Endothelial cell of umbilical vein (primary cell): ENCODE measurements around the gene CLASRP. TPM values are rescaled to one million over a fixed set of nuclear protein-coding genes. Genes with fewer than 3 reads are reported as not detected.

Source experiments
- BruUV-seq: library from RNA; stranded (reverse); fragments of 400-500 nt; replicated peaks from 2 replicates; lab custom pipeline; 2021; lab: Mats Ljungman, UMichigan
- CTCF ChIA-PET: fragments of 300-600, 350-600 bp; sonication (Branson Sonifier 250); formaldehyde crosslinking; loops from one replicate; lab custom pipeline; 2021; ENCODE audit warnings: antibody characterized with exemption, inconsistent platforms; lab: Charles Lee
- POLR2A ChIA-PET: fragments of 300-600, 350-600 bp; sonication (Branson Sonifier 250); formaldehyde crosslinking; loops from one replicate; lab custom pipeline; 2021; ENCODE audit warnings: antibody characterized with exemption, inconsistent platforms; lab: Charles Lee
- DNase-seq: peaks from one replicate; pipeline ENCODE4 v3.0.0-alpha.2; 2011; ENCODE audit warnings: low read depth, low spot score
- FAIRE-seq: peaks from 2 replicates; lab custom pipeline; 2011; peaks lifted over from hg19 to GRCh38; lab: Jason Lieb, UNC
- H2AFZ ChIP-seq: 2 replicates; pipeline ENCODE4 v1.6.0; 2012; ENCODE audit warnings: low read depth, low read length, control low read depth, inconsistent platforms
- H3K27ac ChIP-seq: 2 replicates; pipeline ENCODE4 v1.5.1; 2011; ENCODE audit warnings: low read depth, mild to moderate bottlenecking, control low read depth, low read length, moderate library complexity; ENCODE audit not compliant: insufficient read depth
- H3K27me3 ChIP-seq, 2 experiments: 2 replicates each; pipeline versions ENCODE4 v1.6.0 to v1.6.1; 2011; ENCODE audit warnings: low read length in 2 of 2, mixed read lengths in 1 of 2; ENCODE audit not compliant: control insufficient read depth in 2 of 2, insufficient read depth in 2 of 2
- H3K36me3 ChIP-seq, 2 experiments: 2 replicates in 1 of 2; 3 replicates in 1 of 2; pipeline ENCODE4 v1.5.1; 2011; ENCODE audit warnings: low read length in 2 of 2, mild to moderate bottlenecking in 1 of 2, moderate library complexity in 1 of 2; ENCODE audit not compliant: control insufficient read depth in 2 of 2, insufficient read depth in 2 of 2; ENCODE audit errors: extremely low read depth in 1 of 2
- H3K4me1 ChIP-seq: 3 replicates; pipeline ENCODE4 v1.5.1; 2011; ENCODE audit warnings: mild to moderate bottlenecking, low read length; ENCODE audit not compliant: control insufficient read depth, insufficient read depth; ENCODE audit errors: extremely low read depth
- H3K4me2 ChIP-seq: 2 replicates; pipeline ENCODE4 v1.6.1; 2011; ENCODE audit warnings: low read length, control low read depth, mixed read lengths; ENCODE audit not compliant: insufficient read depth
- H3K4me3 ChIP-seq, 3 experiments: fragments of 200-600 bp in 1 of 3; sonication (generic), shearing (Covaris generic) in 1 of 3; replicated peaks in 1 of 3; 2 replicates each; pipeline ENCODE4 v1.5.1; 2011 to 2016; ENCODE audit warnings: control low read depth in 3 of 3, low read length in 3 of 3, mild to moderate bottlenecking in 2 of 3, inconsistent platforms in 1 of 3, low read depth in 1 of 3, moderate library complexity in 1 of 3; ENCODE audit not compliant: insufficient read depth in 1 of 3
- H3K79me2 ChIP-seq: 2 replicates; pipeline ENCODE4 v1.6.0; 2012; ENCODE audit warnings: low read length, inconsistent platforms; ENCODE audit not compliant: control insufficient read depth, insufficient read depth
- H3K9ac ChIP-seq: replicated peaks from 2 replicates; pipeline ENCODE3; 2011; ENCODE audit warnings: low read length, control low read depth; ENCODE audit not compliant: insufficient read depth; ENCODE audit errors: extremely low read depth
- H3K9me1 ChIP-seq: replicated peaks from 3 replicates; pipeline ENCODE4 v1.6.0; 2011; ENCODE audit warnings: mild to moderate bottlenecking, low read length; ENCODE audit not compliant: control insufficient read depth, insufficient read depth; ENCODE audit errors: extremely low read depth
- H3K9me3 ChIP-seq: replicated peaks from 2 replicates; pipeline ENCODE4 v1.5.1; 2012; ENCODE audit warnings: low read length, inconsistent platforms; ENCODE audit not compliant: control insufficient read depth, insufficient read depth
- H4K20me1 ChIP-seq: replicated peaks from 2 replicates; pipeline ENCODE3; 2011; ENCODE audit warnings: mild to moderate bottlenecking, low read length; ENCODE audit not compliant: control insufficient read depth, insufficient read depth; ENCODE audit errors: extremely low read depth
- CTCF ChIP-seq, 2 donors: IDR thresholded peaks; 1 replicate in 1 of 2; 2 replicates in 1 of 2; pipeline ENCODE4 v1.5.1; 2011; ENCODE audit warnings: low read length in 2 of 2, mild to moderate bottlenecking in 2 of 2, moderate library complexity in 2 of 2, control low read depth in 1 of 2, inconsistent platforms in 1 of 2, low read depth in 1 of 2; ENCODE audit not compliant: insufficient read depth in 1 of 2; ENCODE audit errors: extremely low read depth in 1 of 2
- EZH2 ChIP-seq: IDR thresholded peaks from 2 replicates; pipeline ENCODE4 v1.6.1; 2012; ENCODE audit warnings: borderline replicate concordance, low read depth, mild to moderate bottlenecking, moderate library complexity, low read length, inconsistent platforms; ENCODE audit not compliant: severe bottlenecking
- FOS ChIP-seq: IDR thresholded peaks from 2 replicates; pipeline ENCODE4 v1.6.1; 2011; ENCODE audit warnings: mild to moderate bottlenecking, low read length, moderate library complexity, borderline replicate concordance; ENCODE audit not compliant: insufficient read depth
- GATA2 ChIP-seq: IDR thresholded peaks from 2 replicates; pipeline ENCODE4 v1.7.0; 2011; ENCODE audit warnings: low read depth, mild to moderate bottlenecking, moderate library complexity, mixed read lengths, low read length; ENCODE audit not compliant: insufficient read length, insufficient read depth
- JUN ChIP-seq: IDR thresholded peaks from 2 replicates; pipeline ENCODE4 v1.6.1; 2011; ENCODE audit warnings: borderline replicate concordance, low read depth; ENCODE audit not compliant: insufficient read length, insufficient read depth
- MAX ChIP-seq: IDR thresholded peaks from 2 replicates; pipeline ENCODE4 v1.6.1; 2011; ENCODE audit not compliant: insufficient read depth, insufficient read length
- MYC ChIP-seq: IDR thresholded peaks from one replicate; pipeline ENCODE4 v1.6.1; 2011; ENCODE audit warnings: mild to moderate bottlenecking, low read depth, low read length
- POLR2A ChIP-seq: IDR thresholded peaks from 2 replicates; pipeline ENCODE4 v1.6.1; 2012; ENCODE audit warnings: low read depth, mild to moderate bottlenecking, control low read depth, low read length
- POLR2AphosphoS5 ChIP-seq: IDR thresholded peaks from 2 replicates; pipeline ENCODE4 v1.6.1; 2012; ENCODE audit warnings: low read depth, mild to moderate bottlenecking, control low read depth, low read length, moderate library complexity; ENCODE audit not compliant: insufficient read depth
- dilution Hi-C: fragments of 300-500 bp; cut with MboI; formaldehyde crosslinking; loops from one replicate; pipeline ENCODE4 v1.15.0; 2019; ENCODE audit warnings: low sequenced_read_pairs; ENCODE audit not compliant: extremely low pct_ligation_motif_present
- intact Hi-C: fragments of 100-400 bp; cut with micrococcal nuclease; formaldehyde crosslinking; loops from one replicate; pipeline ENCODE4 v1.10.0; 2022
- polyA plus RNA-seq, 4 experiments: library from polyadenylated mRNA; depleted of rRNA in 3 of 4; stranded (reverse) in 3 of 4; unstranded in 1 of 4; fragments of >200 nt; gene quantifications; 2 replicates each; pipeline versions ENCODE4 v1.2.1 to v1.2.3, GENCODE V29; 2011 to 2012; ENCODE audit warnings: missing spikeins in 1 of 4
- total RNA-seq: library from RNA; stranded (reverse); gene quantifications from 2 replicates; pipeline ENCODE4 v1.2.3, GENCODE V29; 2021

Gene CLASRP
- total and polyA plus RNA-seq, 2 donors (not counting 3 experiments of a cell fraction or from before 2014, with no cell fraction given), result 40.7 to 70.7 TPM

GRCh38 chr19:45050036-45050435, 11.2 kb downstream of the CLASRP start:
- POLR2A ChIA-PET, result no interaction called here
- CTCF ChIA-PET, result interaction anchor here (1.5 to 1.6 kb wide), 2 partner anchors 10 kb away, joined by 9 to 11 read pairs; no protein-coding TSS in a partner anchor
- Histone ChIP-seq H3K79me2 (peaks cover 49% of the 10 kb centered on the region), H3K9ac (no peak overlapping the region), H3K4me3 (no peak overlapping the region), H4K20me1 (no peaks in the 10 kb centered on the region), H3K9me3 (no peaks in the 10 kb centered on the region), H3K9me1 (no peaks in the 10 kb centered on the region), H3K27me3 (no peaks in the 10 kb centered on the region), H3K36me3 (peaks cover 6 to 18% of the 10 kb centered on the region in 2 experiments), H3K4me1 (no peaks in the 10 kb centered on the region), H2AFZ (no peak overlapping the region), H3K4me2 (no peak overlapping the region), H3K27ac (no peak overlapping the region)
- intact Hi-C loops, result no loop called here
- dilution Hi-C loops, result no loop called here
- no peak for DNase-seq
- no peak for FAIRE-seq
- no peak for TF ChIP-seq CTCF (IDR thresholded peaks at IDR 0.05; ENCODE audit: extremely low read depth in 1 of 2, insufficient read depth in 1 of 2, low read depth in 1 of 2, low read length in 2 of 2)
- no peak for TF ChIP-seq MYC
- no peak for TF ChIP-seq POLR2A
- TF ChIP-seq JUN, result no peak
- no peak for TF ChIP-seq MAX
- TF ChIP-seq GATA2, result no peak
- TF ChIP-seq POLR2AphosphoS5, result no peak
- TF ChIP-seq FOS, result no peak
- no peak for TF ChIP-seq EZH2
- BruUV-seq, result no TSS peak
